K562 (cell line): ENCODE measurements around the gene IL12B. TPM values are rescaled to one million over a fixed set of nuclear protein-coding genes. Genes with fewer than 3 reads are reported as not detected.
"Not testable (repeated sequence)": the region's sequence is repeated elsewhere in the genome, so short reads cannot be mapped to it uniquely, and the experiment has no call there.

Experiments used
- ATAC-seq: fragments of 200-7000 bp; cut with Tn5 transposase; 3 replicates; pipeline ENCODE4 v1.9.1; 2020; ENCODE audit warnings: moderate library complexity
- BruUV-seq: library from RNA; stranded (reverse); fragments of 400-500 nt; replicated peaks from 2 replicates; lab custom pipeline; 2021; lab: Mats Ljungman, UMichigan
- CTCF ChIA-PET: fragments of 300-600 bp; formaldehyde crosslinking; extraction: SDS; loops from one replicate; lab custom pipeline; 2021; ENCODE audit warnings: low intra/inter-chr PET ratio; lab: Yijun Ruan, JAX
- POLR2A ChIA-PET: fragments of 300-600, 350-650 bp; sonication (Branson Sonifier 250); formaldehyde crosslinking; extraction: SDS; loops from one replicate; lab custom pipeline; 2021; ENCODE audit warnings: antibody characterized with exemption, inconsistent platforms; lab: Yijun Ruan, JAX
- DNase-seq, 4 experiments: peaks; one replicate each; pipeline versions ENCODE4 v3.0.0 to v3.0.0-alpha.2; 2011 to 2018; ENCODE audit warnings: low spot score in 3 of 4, mixed read lengths in 3 of 4; ENCODE audit errors: extremely low read depth in 1 of 4
- FAIRE-seq: peaks from 2 replicates; lab custom pipeline; 2011; peaks lifted over from hg19 to GRCh38; lab: Jason Lieb, UNC
- H2AFZ ChIP-seq: 2 replicates; pipeline ENCODE4 v1.6.0; 2011; ENCODE audit warnings: low read depth, low read length, control low read depth, inconsistent platforms
- H3K27ac ChIP-seq: fragments of 200-600 bp; 3 replicates; pipeline ENCODE4 v1.8.0; 2011; ENCODE audit warnings: low read depth, mild to moderate bottlenecking, control low read depth, inconsistent platforms, low read length, moderate library complexity, mixed read lengths; ENCODE audit errors: extremely low read depth
- H3K27me3 ChIP-seq, 2 experiments: fragments of 300-600 bp in 1 of 2; 2 replicates in 1 of 2; 3 replicates in 1 of 2; pipeline versions ENCODE4 v1.6.0 to v1.8.0; 2011; ENCODE audit warnings: inconsistent platforms in 2 of 2, low read length in 2 of 2, mild to moderate bottlenecking in 1 of 2, mixed read lengths in 1 of 2, moderate library complexity in 1 of 2; ENCODE audit not compliant: control insufficient read depth in 2 of 2, insufficient read depth in 2 of 2
- H3K36me3 ChIP-seq: fragments of 300-600 bp; 3 replicates; pipeline ENCODE4 v1.8.0; 2011; ENCODE audit warnings: mild to moderate bottlenecking, low read length, inconsistent platforms; ENCODE audit not compliant: control insufficient read depth, insufficient read depth
- H3K4me1 ChIP-seq, 2 experiments: fragments of 200-600 bp in 1 of 2; replicated peaks in 1 of 2; 2 replicates in 1 of 2; 3 replicates in 1 of 2; pipeline versions ENCODE4 v1.5.1 to v1.8.0; 2011; ENCODE audit warnings: inconsistent platforms in 2 of 2, low read length in 2 of 2, mild to moderate bottlenecking in 1 of 2, mixed read lengths in 1 of 2, moderate library complexity in 1 of 2; ENCODE audit not compliant: control insufficient read depth in 2 of 2, insufficient read depth in 2 of 2
- H3K4me2 ChIP-seq: 2 replicates; pipeline ENCODE4 v1.6.1; 2011; ENCODE audit warnings: low read length, control low read depth, inconsistent platforms, mixed read lengths; ENCODE audit not compliant: insufficient read depth
- H3K4me3 ChIP-seq: fragments of 200-600 bp; sonication (generic), shearing (Covaris generic); 2 replicates; pipeline ENCODE4 v1.5.1; 2016; ENCODE audit warnings: control low read depth, inconsistent platforms
- H3K79me2 ChIP-seq: fragments of 200-600 bp; 3 replicates; pipeline ENCODE4 v1.8.0; 2011; ENCODE audit warnings: low read length, inconsistent platforms; ENCODE audit not compliant: control insufficient read depth, insufficient read depth
- H3K9ac ChIP-seq, 2 experiments: 2 replicates each; pipeline versions ENCODE4 v1.6.0 to v1.6.1; 2011; ENCODE audit warnings: low read depth in 2 of 2, low read length in 2 of 2, control low read depth in 1 of 2, inconsistent platforms in 1 of 2, mild to moderate bottlenecking in 1 of 2, mixed read lengths in 1 of 2; ENCODE audit not compliant: insufficient read depth in 1 of 2
- H3K9me1 ChIP-seq: one replicate; pipeline ENCODE4 v1.6.0; 2011; ENCODE audit warnings: inconsistent platforms, mild to moderate bottlenecking, low read length, moderate library complexity; ENCODE audit not compliant: control insufficient read depth, insufficient read depth
- H3K9me3 ChIP-seq: replicated peaks from 2 replicates; pipeline ENCODE4 v1.5.1; 2011; ENCODE audit warnings: low read depth, low read length, inconsistent platforms; ENCODE audit not compliant: control insufficient read depth, insufficient read depth
- H4K20me1 ChIP-seq: replicated peaks from 2 replicates; pipeline ENCODE4 v1.6.1; 2011; ENCODE audit warnings: low read length, inconsistent platforms, mixed read lengths; ENCODE audit not compliant: control insufficient read depth, insufficient read depth
- E2F5 ChIP-seq: sonication (generic); formaldehyde crosslinking; IDR thresholded peaks from 2 replicates; pipeline ENCODE4 v1.8.0; 2022; ENCODE audit warnings: mild to moderate bottlenecking, missing genetic modification reagents
- LCOR ChIP-seq: sonication (generic); formaldehyde crosslinking; IDR thresholded peaks from 2 replicates; pipeline ENCODE4 v1.8.0; 2022; ENCODE audit warnings: mild to moderate bottlenecking, missing genetic modification reagents
- USF1 ChIP-seq: sonication (generic); formaldehyde crosslinking; IDR thresholded peaks from 2 replicates; pipeline ENCODE4 v1.9.0; 2022; ENCODE audit warnings: mild to moderate bottlenecking, missing genetic modification reagents
- ZNF766 ChIP-seq: fragments of 200-800 bp; sonication (Bioruptor generic); conservative IDR thresholded peaks from 2 replicates; pipeline ENCODE4 v1.6.1; 2016; ENCODE audit warnings: missing genetic modification characterization, missing compliant biosample characterization
- WGBS: fragments of 100-300 bp; shearing (Covaris generic); methylation state at CpG from one replicate; pipeline ENCODE4 v1.1.6; 2016; ENCODE audit warnings: low coverage, mixed read lengths; ENCODE audit not compliant: insufficient coverage; ENCODE audit errors: missing lambda C conversion rate; 5-methylcytosine and 5-hydroxymethylcytosine counted together
- in situ Hi-C: fragments of 300-500 bp; cut with MboI; formaldehyde crosslinking; loops from 4 replicates; pipeline ENCODE4 v1.15.0; 2018; ENCODE audit warnings: inconsistent platforms, mixed read lengths
- intact Hi-C: fragments of 100-400 bp; cut with micrococcal nuclease; formaldehyde crosslinking; loops from 2 replicates; pipeline ENCODE4 v1.14.2; 2022
- polyA plus RNA-seq, 8 experiments: library from polyadenylated mRNA; depleted of rRNA in 4 of 8; stranded (reverse) in 5 of 8; unstranded in 3 of 8; fragments of >200 nt; fragmentation: Nextera tagmentation in 2 of 8; fragmentation: Illumina TruSeq in 1 of 8; extraction: Ambion mirVana in 2 of 8; extraction: Trizol in 1 of 8; gene quantifications; 2 replicates each; pipeline versions ENCODE4 v1.2.1 to v1.2.3, GENCODE V29; 2011 to 2014; ENCODE audit warnings: inconsistent platforms in 1 of 8, missing spikeins in 1 of 8
- total RNA-seq, 7 experiments: library from RNA; depleted of rRNA in 6 of 7; stranded (reverse); fragments of >200 nt in 6 of 7; fragmentation: Illumina TruSeq in 2 of 7; extraction: Trizol in 2 of 7; gene quantifications; 2 replicates each; pipeline versions ENCODE4 v1.2.1 to v1.2.3, GENCODE V29; 2011 to 2021; ENCODE audit warnings: low replicate concordance in 1 of 7

The IL12B gene
- total and polyA plus RNA-seq, 9 of the 15 experiments (the other 6 are each of a cell fraction or from before 2014, with no cell fraction given) = not detected

- H3K27me3 ChIP-seq = no peaks in the 10 kb centered on the region
- FAIRE-seq (no peak), ATAC-seq (no peak)
- no peak overlapping the region for H3K4me3 ChIP-seq
- no peak overlapping the region for H3K27ac ChIP-seq
- H3K9me1 ChIP-seq = no peaks in the 10 kb centered on the region
- H2AFZ ChIP-seq = no peak overlapping the region
- no TSS peak for BruUV-seq
- in situ Hi-C loops (no loop called here), intact Hi-C loops (no loop called here)
- no peak overlapping the region for H3K9ac ChIP-seq
- H4K20me1 ChIP-seq = no peaks in the 10 kb centered on the region
- no peak overlapping the region for H3K4me2 ChIP-seq
- no peaks in the 10 kb centered on the region for H3K36me3 ChIP-seq
- POLR2A ChIA-PET = no interaction called here
- H3K4me1 ChIP-seq = no peaks in the 10 kb centered on the region
- TF ChIP-seq ZNF766 (CRISPR knock-in tag) (no peak), USF1 (no peak), E2F5 (no peak), LCOR (CRISPR knock-in tag) (no peak)
- TF ChIP-seq, all 486 proteins: peak for 0
- Histone ChIP-seq H3K79me2 (no peaks in the 10 kb centered on the region), H3K9me3 (no peaks in the 10 kb centered on the region; the same call in 1 of the 2 replicates)
- CTCF ChIA-PET = no interaction called here
- no peak for DNase-seq
Measured at GRCh38 chr5:159377653-159378052, 47.4 kb upstream of the IL12B start.

DNA sequence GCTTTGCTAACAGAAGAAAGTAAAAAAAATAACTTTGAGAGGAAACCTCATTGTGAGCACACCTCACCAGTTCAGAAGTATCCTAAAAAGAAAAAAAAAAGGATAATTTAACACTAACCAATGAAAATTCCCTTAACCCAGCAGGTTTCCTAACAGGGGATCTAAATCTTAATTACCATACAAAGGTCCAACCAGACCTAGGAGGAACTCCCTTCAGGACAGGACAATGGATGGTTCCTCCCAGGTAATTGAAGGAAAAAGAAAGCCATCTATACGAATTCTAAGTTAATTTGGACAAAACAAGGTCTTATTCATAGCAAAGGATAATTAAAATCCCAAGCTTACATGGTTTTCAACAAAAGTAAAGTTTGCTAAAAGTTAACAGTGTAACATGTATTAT, 37.6 kb upstream of the IL12B start:
- ATAC-seq, CTCF ChIA-PET, BruUV-seq, H3K4me1 ChIP-seq, in situ Hi-C loops, H2AFZ ChIP-seq, H3K4me2 ChIP-seq, FAIRE-seq, H3K27me3 ChIP-seq, H3K9me3 ChIP-seq, H3K9me1 ChIP-seq, H3K27ac ChIP-seq, POLR2A ChIA-PET, H3K9ac ChIP-seq, H3K79me2 ChIP-seq, DNase-seq, H4K20me1 ChIP-seq, intact Hi-C loops, H3K4me3 ChIP-seq, H3K36me3 ChIP-seq: not testable (repeated sequence)
- 0% methylated on average over 1 of the region's 1 CpG for WGBS

DNA sequence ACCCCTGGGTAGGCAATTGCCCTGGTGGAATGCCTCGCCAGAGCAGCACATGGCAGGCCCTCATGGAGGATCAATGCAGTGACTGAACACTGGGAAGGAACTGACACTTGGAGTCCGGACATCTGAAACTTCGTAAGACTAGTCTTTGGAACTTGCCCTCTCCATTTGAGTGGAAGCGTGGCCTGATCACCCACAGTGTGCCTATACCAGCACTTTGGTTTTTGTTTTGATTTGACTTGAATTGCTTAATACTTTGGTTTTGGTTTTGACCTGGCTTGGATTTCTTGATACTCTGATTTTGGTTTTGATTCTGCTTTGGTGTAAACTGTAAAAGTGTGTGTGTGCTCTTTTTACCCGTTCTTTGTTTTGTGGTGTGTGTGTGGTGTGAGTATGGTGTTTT, 36.5 kb upstream of the IL12B start:
- H3K4me1 ChIP-seq, H3K27ac ChIP-seq, CTCF ChIA-PET, ATAC-seq, H4K20me1 ChIP-seq, POLR2A ChIA-PET, intact Hi-C loops, H3K9ac ChIP-seq, H3K79me2 ChIP-seq, H3K27me3 ChIP-seq, H3K4me3 ChIP-seq, DNase-seq, in situ Hi-C loops, H3K36me3 ChIP-seq, BruUV-seq, H3K4me2 ChIP-seq, H3K9me1 ChIP-seq, FAIRE-seq, H3K9me3 ChIP-seq, H2AFZ ChIP-seq: not testable (repeated sequence)
- WGBS = 6% methylated on average over 5 of the region's 5 CpGs
